Upper lobe of right lung (tissue), 1 donor: ENCODE results near the gene PSD. TPM values are rescaled to one million over a fixed set of nuclear protein-coding genes. Genes with fewer than 3 reads are reported as not detected.

ENCODE experiments used
- microRNA-seq: library from miRNA; unstranded; fragments of <30 nt; microRNA quantifications from one replicate; pipeline ENCODE4 v1.2.0, GENCODE V29; 2020; ENCODE audit warnings: borderline microRNAs expressed
- total RNA-seq: library from RNA; stranded (reverse); fragmentation: NEBNext Ultra II Directional; extraction: Animal tissue kit (Norgen Biotek cat#: 25700); gene quantifications from one replicate; pipeline ENCODE4 v1.2.1, GENCODE V29; 2021
- donor health status: DM: no; HTN: yes; CAD: no; lungs with severe emphysema.

PSD gene
- total RNA-seq, 1 donor from 2014 or later = 3.5 TPM

Small RNAs within 50 kb of the gene (microRNA-seq; reads per million reads assigned to microRNA genes)
- gene MIR146B = 10,026 reads per million, percentile 97 among the genes with 10 or more reads in this experiment

Other genes starting within 250 kb of the PSD start
- 0.87 TPM for gene ELOVL3, start 192.5 kb downstream of the PSD start, total RNA-seq
- not detected for gene PITX3, start 177.3 kb downstream of the PSD start, total RNA-seq
- gene GBF1, start 173.3 kb downstream of the PSD start, total RNA-seq = 38.5 TPM
- gene NFKB2, start 23.1 kb downstream of the PSD start, total RNA-seq = 36.8 TPM
- gene FBXL15, start 2.1 kb upstream of the PSD start, total RNA-seq = 16.0 TPM
- 44.8 TPM for gene CUEDC2, start 13.8 kb upstream of the PSD start, total RNA-seq
- gene C10orf95, start 32.8 kb upstream of the PSD start, total RNA-seq = 3.1 TPM
- gene ACTR1A, start 83.9 kb upstream of the PSD start, total RNA-seq = 92.5 TPM
- 13.5 TPM for gene SUFU, start 85.2 kb upstream of the PSD start, total RNA-seq
- gene TRIM8, start 225.7 kb upstream of the PSD start, total RNA-seq = 146 TPM